HL-60 (cell line): ENCODE results near the gene TMCO6.
A peak's percentile ranks its signal among the peaks of the same experiment; 100 is the strongest.

Source experiments
- DNase-seq, 2 experiments: peaks; one replicate each; pipeline ENCODE4 v3.0.0-alpha.2; 2010 to 2020; ENCODE audit warnings: low read depth in 1 of 2, low spot score in 1 of 2
- H3K27ac ChIP-seq: fragments of 250-450 bp; sonication (Bioruptor Pico); replicated peaks from 2 replicates; pipeline ENCODE4 v1.5.1; 2020; ENCODE audit warnings: mild to moderate bottlenecking, moderate library complexity
- H3K27me3 ChIP-seq: fragments of 250-450 bp; sonication (Bioruptor Pico); 2 replicates; pipeline ENCODE4 v1.5.1; 2021; ENCODE audit warnings: mild to moderate bottlenecking, moderate library complexity; ENCODE audit not compliant: insufficient read depth, poor library complexity, severe bottlenecking
- H3K4me3 ChIP-seq: replicated peaks from 2 replicates; pipeline ENCODE4 v1.5.1; 2011; ENCODE audit warnings: mild to moderate bottlenecking, control low read depth, low read length; ENCODE audit not compliant: insufficient read depth
- GABPA ChIP-seq: IDR thresholded peaks from 2 replicates; pipeline ENCODE4 v1.6.1; 2012; ENCODE audit warnings: low read depth
- POLR2AphosphoS5 ChIP-seq: IDR thresholded peaks from 2 replicates; pipeline ENCODE4 v1.6.1; 2012; ENCODE audit warnings: low read depth
- SPI1 ChIP-seq: IDR thresholded peaks from 2 replicates; pipeline ENCODE4 v1.6.1; 2012; ENCODE audit warnings: low read depth, mild to moderate bottlenecking, borderline replicate concordance
- TF ChIP-seq, protein P1 (sequence below): IDR thresholded peaks from 2 replicates; pipeline ENCODE4 v1.6.1; 2012; ENCODE audit warnings: low read depth; ENCODE audit not compliant: insufficient replicate concordance
- TF ChIP-seq, protein P2 (sequence below): IDR thresholded peaks from one replicate; pipeline ENCODE4 v1.5.1; 2011; ENCODE audit warnings: low read length, control low read depth, inconsistent platforms; ENCODE audit not compliant: insufficient read depth

Gene TMCO6

DNA sequence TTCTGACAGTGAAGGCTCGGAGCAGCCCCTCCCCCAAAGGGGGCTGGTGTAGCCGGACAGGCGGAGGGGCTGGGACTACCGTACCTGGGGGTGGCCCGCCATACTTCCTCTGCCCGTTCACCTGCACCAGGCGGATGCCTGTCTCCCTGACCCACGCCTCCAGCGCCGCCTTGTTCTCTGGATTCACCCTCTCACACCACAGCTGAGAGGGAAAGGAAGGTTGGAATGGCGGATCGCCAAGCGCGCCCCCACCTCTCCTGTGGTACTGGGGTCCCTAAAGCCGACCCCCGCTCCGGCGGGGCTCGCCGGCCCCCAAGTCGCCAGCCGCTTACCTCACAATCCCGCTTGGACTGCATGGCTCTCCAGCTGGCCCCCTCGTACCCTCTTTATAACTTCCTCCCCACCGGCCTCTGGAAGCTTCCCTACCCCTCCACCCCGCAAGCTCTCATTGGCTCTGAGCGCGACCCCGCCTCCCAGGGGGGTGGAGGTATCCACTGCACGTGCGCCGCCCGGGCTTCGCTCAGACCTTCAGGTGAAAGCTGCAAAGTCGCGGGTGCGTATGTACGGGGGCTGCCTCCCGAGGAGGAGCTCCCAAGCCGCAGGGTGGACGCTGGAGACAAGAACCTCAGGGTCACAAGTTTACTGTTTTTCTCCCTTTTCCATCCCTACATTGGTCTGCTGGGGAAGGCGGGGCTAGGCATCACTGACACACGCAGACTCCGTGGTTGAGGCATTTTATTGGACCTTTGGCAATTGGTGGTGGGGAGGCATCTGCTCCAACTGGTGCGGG is 34.1 kb downstream of the TMCO6 start, which contains the start of gene DND1:
TSS of gene DND1 (minus strand) at position 390 of the 790 bp plus-strand sequence. CDS start at position 356, 34 bp downstream.
- Histone ChIP-seq H3K4me3 (no peak within 1 kb of the TSS; the same call in 1 of the 2 replicates), H3K27me3 (no peaks in the 10 kb centered on the region), H3K27ac (no peak within 1 kb of the TSS)
- DNase-seq, result no peak
- TF ChIP-seq, protein P1, sequence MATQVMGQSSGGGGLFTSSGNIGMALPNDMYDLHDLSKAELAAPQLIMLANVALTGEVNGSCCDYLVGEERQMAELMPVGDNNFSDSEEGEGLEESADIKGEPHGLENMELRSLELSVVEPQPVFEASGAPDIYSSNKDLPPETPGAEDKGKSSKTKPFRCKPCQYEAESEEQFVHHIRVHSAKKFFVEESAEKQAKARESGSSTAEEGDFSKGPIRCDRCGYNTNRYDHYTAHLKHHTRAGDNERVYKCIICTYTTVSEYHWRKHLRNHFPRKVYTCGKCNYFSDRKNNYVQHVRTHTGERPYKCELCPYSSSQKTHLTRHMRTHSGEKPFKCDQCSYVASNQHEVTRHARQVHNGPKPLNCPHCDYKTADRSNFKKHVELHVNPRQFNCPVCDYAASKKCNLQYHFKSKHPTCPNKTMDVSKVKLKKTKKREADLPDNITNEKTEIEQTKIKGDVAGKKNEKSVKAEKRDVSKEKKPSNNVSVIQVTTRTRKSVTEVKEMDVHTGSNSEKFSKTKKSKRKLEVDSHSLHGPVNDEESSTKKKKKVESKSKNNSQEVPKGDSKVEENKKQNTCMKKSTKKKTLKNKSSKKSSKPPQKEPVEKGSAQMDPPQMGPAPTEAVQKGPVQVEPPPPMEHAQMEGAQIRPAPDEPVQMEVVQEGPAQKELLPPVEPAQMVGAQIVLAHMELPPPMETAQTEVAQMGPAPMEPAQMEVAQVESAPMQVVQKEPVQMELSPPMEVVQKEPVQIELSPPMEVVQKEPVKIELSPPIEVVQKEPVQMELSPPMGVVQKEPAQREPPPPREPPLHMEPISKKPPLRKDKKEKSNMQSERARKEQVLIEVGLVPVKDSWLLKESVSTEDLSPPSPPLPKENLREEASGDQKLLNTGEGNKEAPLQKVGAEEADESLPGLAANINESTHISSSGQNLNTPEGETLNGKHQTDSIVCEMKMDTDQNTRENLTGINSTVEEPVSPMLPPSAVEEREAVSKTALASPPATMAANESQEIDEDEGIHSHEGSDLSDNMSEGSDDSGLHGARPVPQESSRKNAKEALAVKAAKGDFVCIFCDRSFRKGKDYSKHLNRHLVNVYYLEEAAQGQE, result no peak
- TF ChIP-seq POLR2AphosphoS5, result 0 out of 2 replicates have a peak, but pooled peaks have one; percentile 9
- TF ChIP-seq, protein P2, sequence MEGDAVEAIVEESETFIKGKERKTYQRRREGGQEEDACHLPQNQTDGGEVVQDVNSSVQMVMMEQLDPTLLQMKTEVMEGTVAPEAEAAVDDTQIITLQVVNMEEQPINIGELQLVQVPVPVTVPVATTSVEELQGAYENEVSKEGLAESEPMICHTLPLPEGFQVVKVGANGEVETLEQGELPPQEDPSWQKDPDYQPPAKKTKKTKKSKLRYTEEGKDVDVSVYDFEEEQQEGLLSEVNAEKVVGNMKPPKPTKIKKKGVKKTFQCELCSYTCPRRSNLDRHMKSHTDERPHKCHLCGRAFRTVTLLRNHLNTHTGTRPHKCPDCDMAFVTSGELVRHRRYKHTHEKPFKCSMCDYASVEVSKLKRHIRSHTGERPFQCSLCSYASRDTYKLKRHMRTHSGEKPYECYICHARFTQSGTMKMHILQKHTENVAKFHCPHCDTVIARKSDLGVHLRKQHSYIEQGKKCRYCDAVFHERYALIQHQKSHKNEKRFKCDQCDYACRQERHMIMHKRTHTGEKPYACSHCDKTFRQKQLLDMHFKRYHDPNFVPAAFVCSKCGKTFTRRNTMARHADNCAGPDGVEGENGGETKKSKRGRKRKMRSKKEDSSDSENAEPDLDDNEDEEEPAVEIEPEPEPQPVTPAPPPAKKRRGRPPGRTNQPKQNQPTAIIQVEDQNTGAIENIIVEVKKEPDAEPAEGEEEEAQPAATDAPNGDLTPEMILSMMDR, result no peak
- TF ChIP-seq GABPA, result no peak
- no peak for TF ChIP-seq SPI1

DNA sequence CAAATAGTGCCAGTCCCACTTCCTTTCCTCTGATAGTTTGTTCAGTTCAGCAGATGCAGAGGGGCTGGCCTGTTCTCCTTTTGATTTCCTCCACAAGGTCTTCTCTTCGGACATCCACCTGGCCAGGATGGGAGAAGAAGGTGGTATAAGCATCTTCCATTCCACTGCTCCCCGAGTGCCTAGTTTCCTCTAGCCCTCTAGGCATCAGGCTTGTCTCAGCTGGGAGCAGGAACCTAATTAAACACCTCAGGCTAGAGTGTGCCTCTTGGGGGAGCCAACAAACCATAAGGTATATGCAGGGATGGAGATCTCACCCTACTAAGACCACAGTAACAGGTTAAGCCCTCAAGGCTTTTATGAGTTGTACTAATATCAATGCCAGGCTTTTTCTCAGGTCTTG is 35.0 kb downstream of the TMCO6 start:
- Histone ChIP-seq H3K27ac (no peak overlapping the region), H3K4me3 (no peak overlapping the region), H3K27me3 (no peaks in the 10 kb centered on the region)
- DNase-seq, result no peak
- TF ChIP-seq POLR2AphosphoS5 (no peak), SPI1 (no peak), GABPA (no peak)
- TF ChIP-seq, protein P2, result no peak
- TF ChIP-seq, protein P1, result no peak

DNA sequence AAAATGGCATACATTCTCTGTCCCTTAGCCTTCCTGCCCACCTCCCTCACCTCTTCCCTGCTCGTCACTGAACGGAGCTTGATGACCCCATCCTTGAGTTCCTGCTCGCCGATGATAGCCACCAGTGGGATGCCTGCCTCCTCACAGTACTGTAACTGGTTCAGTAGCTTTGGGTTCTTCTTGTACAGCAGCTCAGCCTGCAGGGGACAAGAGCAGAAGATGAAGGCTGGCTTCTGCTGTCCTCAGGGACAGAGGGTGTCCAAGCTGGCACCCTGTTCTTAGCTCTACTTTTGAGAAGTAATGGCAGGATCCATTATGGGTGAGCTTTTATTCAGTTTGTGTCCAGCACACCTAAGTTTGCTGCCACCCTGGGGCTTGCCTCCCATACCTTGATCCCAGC is 35.4 kb downstream of the TMCO6 start:
- DNase-seq, result no peak
- Histone ChIP-seq H3K27me3 (no peaks in the 10 kb centered on the region), H3K4me3 (no peak overlapping the region), H3K27ac (no peak overlapping the region)
- TF ChIP-seq SPI1 (no peak), GABPA (no peak), POLR2AphosphoS5 (peak; percentile 44; the same call in 1 of the 2 replicates)
- TF ChIP-seq, protein P2, result no peak
- TF ChIP-seq, protein P1, result no peak
